Kidney epithelial cell (primary cell): ENCODE measurements around the gene IP6K3. TPM values are rescaled to one million over a fixed set of nuclear protein-coding genes. Genes with fewer than 3 reads are reported as not detected.

Source experiments
- DNase-seq: peaks from one replicate; pipeline ENCODE4 v3.0.0-alpha.2; 2010; ENCODE audit warnings: low read depth
- H3K27me3 ChIP-seq: 2 replicates; pipeline ENCODE4 v1.6.0; 2011; ENCODE audit warnings: low read length; ENCODE audit not compliant: control insufficient read depth, insufficient read depth
- H3K36me3 ChIP-seq: 2 replicates; pipeline ENCODE4 v1.5.1; 2011; ENCODE audit warnings: low read length; ENCODE audit not compliant: control insufficient read depth, insufficient read depth
- H3K4me3 ChIP-seq: 2 replicates; pipeline ENCODE4 v1.5.1; 2011; ENCODE audit warnings: low read depth, mild to moderate bottlenecking, control low read depth, low read length
- total RNA-seq: library from RNA; depleted of rRNA; stranded (reverse); fragments of >200 nt; gene quantifications from 2 replicates; pipeline ENCODE4 v1.2.3, GENCODE V29; 2015
- TF ChIP-seq, protein P1 (sequence below): IDR thresholded peaks from 2 replicates; pipeline ENCODE4 v1.5.1; 2011; ENCODE audit warnings: mild to moderate bottlenecking, moderate library complexity, low read length, control low read depth, inconsistent platforms; ENCODE audit not compliant: insufficient read depth, poor library complexity, severe bottlenecking

IP6K3 gene
- total RNA-seq, 1 donor from 2014 or later, result 0.29 TPM

DNA sequence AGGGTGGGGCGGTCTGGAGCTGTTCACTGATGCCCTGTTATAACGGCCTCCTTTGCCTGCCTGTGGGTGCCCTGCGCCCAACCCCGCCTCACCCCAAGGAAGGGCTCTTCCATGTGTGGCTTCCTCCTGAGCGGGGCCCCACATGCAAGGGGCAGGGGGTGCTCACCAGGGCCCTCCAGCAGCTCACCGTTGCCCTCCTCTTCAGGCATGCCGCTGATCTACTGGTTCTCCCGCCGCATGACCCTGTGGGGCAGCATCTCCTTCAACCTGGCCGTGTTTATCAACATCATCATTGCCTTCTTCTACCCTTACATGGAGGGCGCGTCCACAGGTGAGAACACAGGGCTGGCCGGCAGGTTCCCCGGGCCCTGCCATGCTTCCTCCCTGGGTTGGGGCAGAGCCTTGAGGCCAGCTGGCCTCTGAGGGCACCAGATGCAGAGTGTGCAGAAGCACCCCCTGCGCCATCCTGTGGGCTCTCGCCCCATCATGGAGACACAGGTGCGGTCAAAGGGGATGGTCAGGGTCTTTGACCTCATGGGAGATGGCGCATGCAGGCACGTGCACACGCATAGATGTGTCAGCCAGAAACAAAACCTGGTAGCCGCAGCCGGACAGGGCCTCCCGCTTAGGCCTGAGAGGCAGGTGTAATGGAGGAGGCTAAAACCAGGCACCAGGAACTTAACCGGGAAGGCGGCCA, 58.1 kb downstream of the IP6K3 start:
- TF ChIP-seq, protein P1, sequence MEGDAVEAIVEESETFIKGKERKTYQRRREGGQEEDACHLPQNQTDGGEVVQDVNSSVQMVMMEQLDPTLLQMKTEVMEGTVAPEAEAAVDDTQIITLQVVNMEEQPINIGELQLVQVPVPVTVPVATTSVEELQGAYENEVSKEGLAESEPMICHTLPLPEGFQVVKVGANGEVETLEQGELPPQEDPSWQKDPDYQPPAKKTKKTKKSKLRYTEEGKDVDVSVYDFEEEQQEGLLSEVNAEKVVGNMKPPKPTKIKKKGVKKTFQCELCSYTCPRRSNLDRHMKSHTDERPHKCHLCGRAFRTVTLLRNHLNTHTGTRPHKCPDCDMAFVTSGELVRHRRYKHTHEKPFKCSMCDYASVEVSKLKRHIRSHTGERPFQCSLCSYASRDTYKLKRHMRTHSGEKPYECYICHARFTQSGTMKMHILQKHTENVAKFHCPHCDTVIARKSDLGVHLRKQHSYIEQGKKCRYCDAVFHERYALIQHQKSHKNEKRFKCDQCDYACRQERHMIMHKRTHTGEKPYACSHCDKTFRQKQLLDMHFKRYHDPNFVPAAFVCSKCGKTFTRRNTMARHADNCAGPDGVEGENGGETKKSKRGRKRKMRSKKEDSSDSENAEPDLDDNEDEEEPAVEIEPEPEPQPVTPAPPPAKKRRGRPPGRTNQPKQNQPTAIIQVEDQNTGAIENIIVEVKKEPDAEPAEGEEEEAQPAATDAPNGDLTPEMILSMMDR, result no peak
- no peak for DNase-seq
- H3K4me3 ChIP-seq, result no peak overlapping the region
- no peaks in the 10 kb centered on the region for H3K27me3 ChIP-seq
- H3K36me3 ChIP-seq, result peaks cover 14% of the 10 kb centered on the region

DNA sequence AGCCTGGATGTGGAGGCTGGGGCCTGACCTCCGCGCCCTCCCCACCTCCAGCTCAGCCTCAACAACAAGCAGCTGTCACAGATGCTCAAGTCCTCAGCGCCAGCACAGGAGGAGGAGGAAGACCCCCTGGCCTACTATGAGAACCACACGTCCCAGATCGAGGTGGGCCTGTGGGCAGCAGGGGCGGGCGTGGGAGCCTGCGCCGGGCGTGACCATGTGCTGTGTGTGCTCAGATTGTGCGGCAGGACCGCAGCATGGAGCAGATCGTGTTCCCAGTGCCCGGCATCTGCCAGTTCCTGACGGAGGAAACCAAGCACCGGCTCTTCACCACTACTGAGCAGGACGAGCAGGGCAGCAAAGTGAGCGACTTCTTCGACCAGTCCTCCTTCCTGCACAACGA, 58.7 kb downstream of the IP6K3 start:
- peaks cover 12% of the 10 kb centered on the region for H3K36me3 ChIP-seq
- DNase-seq, result no peak
- TF ChIP-seq, protein P1, result no peak
- no peak overlapping the region for H3K4me3 ChIP-seq
- no peaks in the 10 kb centered on the region for H3K27me3 ChIP-seq

DNA sequence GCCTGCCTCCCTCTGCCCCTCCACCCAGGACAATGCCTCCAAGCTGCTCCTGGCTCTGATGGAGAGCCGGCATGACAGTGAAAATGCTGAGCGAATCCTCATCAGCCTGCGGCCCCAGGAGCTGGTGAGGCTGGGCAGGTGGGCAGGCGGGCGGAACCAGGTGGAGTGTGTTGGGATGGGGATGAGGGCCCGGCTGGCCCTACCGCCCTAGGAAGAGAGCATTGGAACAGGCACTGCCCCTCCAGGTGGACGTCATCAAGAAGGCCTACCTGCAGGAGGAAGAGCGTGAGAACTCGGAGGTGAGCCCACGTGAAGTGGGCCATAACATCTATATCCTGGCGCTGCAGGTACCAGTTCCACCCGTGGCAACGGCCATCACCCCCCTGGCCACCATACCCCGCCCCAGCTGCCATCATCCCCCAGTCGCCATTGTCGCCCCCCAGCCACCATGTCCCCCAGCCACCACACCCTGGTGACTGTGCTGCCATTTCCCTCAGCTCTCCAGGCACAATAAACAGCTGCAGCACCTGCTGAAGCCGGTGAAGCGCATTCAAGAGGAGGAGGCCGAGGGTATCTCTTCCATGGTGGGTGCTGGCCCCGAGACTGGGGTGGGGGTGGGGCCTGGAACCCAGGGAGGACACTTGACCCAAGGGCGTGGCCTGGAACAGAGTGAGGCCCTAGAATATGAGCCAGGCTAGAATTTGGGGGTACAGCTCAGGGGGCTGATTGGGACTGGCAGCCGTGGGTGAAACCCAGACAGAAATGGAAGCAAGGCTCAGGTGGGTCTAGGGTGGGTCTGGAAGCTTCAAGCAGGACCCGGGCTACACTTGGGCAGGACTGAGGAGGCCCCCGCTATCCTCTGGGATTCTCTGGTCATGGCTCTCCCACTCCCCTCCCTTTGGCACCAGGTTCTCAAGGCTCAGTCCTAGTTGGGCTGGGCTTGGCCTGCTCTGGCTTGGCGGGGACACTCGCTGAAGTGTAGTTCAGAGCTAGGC, 59.4 kb downstream of the IP6K3 start:
- no peak for DNase-seq
- Histone ChIP-seq H3K36me3 (peaks cover 9% of the 10 kb centered on the region), H3K4me3 (no peak overlapping the region), H3K27me3 (no peaks in the 10 kb centered on the region)
- TF ChIP-seq, protein P1, result no peak

DNA sequence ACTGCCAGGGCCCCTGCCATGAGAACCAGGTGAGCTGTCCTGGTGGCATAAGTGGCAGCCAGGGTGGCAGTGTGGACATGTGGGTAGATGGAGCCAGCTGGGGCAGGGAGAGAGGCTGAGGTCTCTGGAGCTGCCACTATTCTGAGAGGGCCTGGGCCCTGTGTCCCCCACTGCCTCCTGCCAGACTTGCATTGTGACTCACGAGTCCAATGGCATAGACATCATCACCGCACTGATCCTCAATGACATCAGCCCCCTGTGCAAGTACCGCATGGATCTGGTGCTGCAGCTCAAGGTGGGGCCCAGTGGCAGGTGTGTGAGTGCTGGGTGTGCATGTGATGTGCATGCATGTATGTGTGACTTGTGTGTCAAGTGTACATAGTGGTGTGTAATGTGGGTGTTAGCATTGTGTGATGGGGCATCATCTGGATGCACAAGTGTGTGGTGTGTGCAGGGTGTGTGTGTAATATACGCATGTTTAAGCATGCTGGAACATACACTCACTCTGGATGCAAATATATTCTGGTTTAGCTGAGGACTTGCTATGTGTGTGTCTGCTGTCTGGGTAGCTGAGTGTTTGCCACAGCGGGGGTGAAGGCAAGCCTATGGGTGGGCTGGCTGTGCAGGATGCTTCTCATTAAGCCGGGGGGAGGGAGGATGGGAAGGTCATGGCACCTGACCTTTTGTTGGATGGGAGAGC, 60.3 kb downstream of the IP6K3 start:
- TF ChIP-seq, protein P1, result no peak
- no peak for DNase-seq
- peaks cover 8% of the 10 kb centered on the region for H3K36me3 ChIP-seq

DNA sequence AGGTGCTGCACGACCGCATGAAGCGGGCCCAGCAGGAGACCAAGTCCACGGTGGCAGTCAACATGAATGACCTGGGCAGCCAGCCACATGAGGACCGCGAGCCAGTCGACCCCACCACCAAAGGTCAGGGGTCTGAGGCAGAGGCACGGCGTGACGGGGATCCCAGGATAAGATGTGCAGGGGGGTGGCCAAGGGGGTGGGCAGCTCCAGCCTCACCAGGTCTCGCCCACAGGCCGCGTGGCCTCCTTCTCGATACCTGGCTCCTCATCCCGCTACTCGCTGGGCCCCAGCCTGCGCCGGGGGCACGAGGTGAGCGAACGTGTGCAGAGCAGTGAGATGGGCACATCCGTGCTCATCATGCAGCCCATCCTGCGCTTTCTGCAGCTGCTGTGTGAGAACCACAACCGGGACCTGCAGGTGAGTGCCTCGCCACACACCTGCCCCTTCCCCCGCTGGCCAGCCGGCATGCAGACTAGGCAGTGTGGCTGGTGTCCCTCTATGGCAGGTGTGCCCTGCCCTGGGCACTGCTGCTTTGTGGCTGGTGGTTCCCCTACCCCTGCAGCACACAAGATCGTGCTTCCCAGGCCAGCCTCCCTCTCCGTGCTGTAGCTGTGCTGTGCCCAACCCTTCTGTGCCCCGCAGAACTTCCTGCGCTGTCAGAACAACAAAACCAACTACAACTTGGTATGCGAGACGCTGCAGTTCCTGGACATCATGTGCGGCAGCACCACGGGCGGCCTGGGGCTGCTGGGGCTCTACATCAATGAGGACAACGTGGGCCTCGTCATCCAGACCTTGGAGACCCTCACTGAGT, 61.1 kb downstream of the IP6K3 start:
- Histone ChIP-seq H3K36me3 (peaks cover 8% of the 10 kb centered on the region), H3K4me3 (no peak overlapping the region), H3K27me3 (no peaks in the 10 kb centered on the region)
- DNase-seq, result no peak
- TF ChIP-seq, protein P1, result no peak

More for the DNA sequence above, 60.3 kb downstream of the IP6K3 start:
- Histone ChIP-seq H3K27me3 (no peaks in the 10 kb centered on the region), H3K4me3 (no peak overlapping the region)
